NCI-H2171 treated with DMSO at 0.1 percent for 48 hours (cell line): ENCODE measurements around the gene TRIP4.
A peak's percentile ranks its signal among the peaks of the same experiment; 100 is the strongest.
"Not testable (repeated sequence)": the region's sequence is repeated elsewhere in the genome, so short reads cannot be mapped to it uniquely, and the experiment has no call there.

Experiments
- DNase-seq: peaks from one replicate; lab custom pipeline; 2025; lab: John Stamatoyannopoulos, UW

Gene TRIP4

DNA sequence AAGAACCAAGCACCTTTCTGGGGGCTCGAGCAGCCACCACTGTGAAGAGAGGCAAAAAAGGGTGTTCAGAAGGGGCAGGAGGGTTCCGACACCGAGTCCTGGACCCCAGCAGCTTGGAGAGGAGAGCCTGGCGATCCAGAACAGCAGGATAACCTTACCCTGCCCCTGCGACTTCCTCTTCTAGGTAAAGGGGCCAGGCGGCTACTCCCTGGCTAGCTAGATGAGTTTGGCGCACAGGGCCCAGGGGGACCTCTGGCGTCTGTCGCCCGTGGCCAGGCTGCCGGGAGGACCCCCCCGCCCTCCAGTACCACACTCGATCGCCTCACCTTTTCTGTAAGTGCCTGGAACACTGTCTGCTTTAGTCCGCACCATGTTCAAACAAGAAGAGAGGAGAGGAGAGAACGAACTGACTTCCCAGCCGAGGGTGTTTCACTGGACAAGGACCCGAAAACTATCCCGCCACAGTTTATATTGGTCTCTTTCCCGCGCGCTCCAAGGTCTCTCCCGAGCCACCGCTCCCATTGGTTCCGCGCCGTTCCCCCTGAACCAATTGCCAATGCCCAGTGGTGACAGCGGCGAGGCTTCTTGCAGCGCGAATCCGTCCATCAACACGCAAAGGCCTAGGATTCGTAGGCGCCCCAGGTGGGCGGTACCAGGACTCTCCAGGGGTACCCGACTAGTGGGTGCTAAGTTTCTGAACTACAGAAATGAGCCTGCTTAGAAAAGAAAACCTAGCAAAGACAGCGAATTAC lies 6.5 kb upstream of the TRIP4 start, which contains the start of gene PCLAF:
TSS of gene PCLAF (minus strand) at position 442 of the 752 bp plus-strand sequence. CDS start at position 372, 70 bp downstream.
- DNase-seq, result peak; percentile 96

GRCh38 chr15:64383760-64384159 lies 3.9 kb upstream of the TRIP4 start:
- DNase-seq, result no peak

DNA sequence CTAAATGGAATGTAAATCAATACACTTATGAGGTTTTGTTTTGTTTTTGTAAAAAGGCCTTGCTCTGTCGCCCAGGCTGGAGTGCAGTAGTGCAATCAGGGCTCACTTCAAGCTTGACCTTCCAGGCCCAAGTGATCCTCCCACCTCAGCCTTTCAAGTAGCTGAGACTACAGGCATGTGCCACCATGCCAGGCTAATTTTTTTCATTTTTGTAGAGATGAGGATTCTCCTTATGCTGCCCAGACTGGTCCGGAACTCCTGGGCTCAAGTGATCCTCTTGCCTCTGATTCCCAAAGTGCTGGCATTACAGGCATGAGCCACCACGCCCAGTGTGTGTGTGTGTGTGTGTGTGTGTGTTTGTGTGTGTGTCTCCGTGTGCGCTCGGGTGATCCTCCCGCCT lies 1.3 kb upstream of the TRIP4 start:
- DNase-seq, result no peak

DNA sequence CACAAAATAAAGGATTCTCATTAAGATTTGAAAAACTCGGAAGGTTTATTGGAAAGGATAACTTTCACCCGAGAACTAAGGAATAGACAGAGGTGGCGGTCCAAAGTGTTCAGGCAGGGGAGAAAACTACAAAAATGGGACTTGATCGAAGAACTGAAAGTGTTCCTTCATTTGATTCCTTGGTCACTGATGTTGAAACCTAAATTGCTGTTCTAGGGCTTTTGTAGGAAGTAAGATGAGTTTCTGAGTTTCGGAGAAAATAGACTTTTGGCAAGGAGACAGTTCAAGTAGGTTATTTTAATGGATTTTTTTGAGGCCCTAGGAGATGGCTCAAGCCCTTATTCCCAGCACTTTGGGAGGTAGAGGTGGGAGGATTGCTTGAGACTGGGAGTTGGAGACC lies 1.4 kb downstream of the TRIP4 start:
- no peak for DNase-seq

GRCh38 chr15:64392471-64392870 lies 4.8 kb downstream of the TRIP4 start:
- not testable (repeated sequence) for DNase-seq

GRCh38 chr15:64396789-64397188 lies 9.2 kb downstream of the TRIP4 start:
- no peak for DNase-seq

GRCh38 chr15:64398575-64398974 lies 10.9 kb downstream of the TRIP4 start:
- DNase-seq, result no peak

- no peak for DNase-seq
Observed at GRCh38 chr15:64400583-64400982, 12.9 kb downstream of the TRIP4 start.

- DNase-seq, result no peak
Observed at GRCh38 chr15:64412216-64412615, 24.6 kb downstream of the TRIP4 start.

- DNase-seq, result no peak
Observed at GRCh38 chr15:64422697-64423096, 35.1 kb downstream of the TRIP4 start.

GRCh38 chr15:64423970-64424369 lies 36.3 kb downstream of the TRIP4 start:
- no peak for DNase-seq

GRCh38 chr15:64425221-64425620 lies 37.6 kb downstream of the TRIP4 start:
- no peak for DNase-seq

DNA sequence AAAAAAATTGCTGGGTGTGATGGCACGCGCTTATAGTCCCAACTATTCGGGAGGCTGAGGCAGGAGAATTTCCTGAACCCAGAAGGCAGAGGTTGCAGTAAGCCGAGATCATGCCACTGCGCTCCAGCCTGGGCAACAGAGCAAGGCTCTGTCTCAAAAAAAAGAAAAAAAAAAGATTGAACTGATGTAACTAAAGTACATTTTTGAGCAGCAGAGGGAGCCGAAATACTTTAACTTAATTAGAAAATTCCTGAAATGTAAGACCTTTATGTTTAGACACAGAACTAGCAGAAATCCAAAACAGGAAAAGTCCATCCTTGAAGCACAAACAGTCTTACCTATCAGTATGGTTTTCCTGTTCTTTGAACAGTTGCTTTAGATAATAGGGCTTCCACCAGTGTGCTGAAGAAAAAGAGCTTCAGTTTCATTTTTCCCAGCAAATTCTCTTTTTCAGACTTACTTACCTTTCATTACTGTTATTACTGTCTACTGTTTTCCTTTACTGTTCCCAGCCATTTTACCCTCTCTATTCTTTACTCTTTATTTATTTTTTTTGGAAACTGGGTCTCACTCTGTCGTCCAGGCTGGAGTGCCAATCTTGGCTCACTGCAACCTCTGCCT lies 39.3 kb downstream of the TRIP4 start:
- DNase-seq, result peak; percentile 51

- no peak for DNase-seq
Observed at GRCh38 chr15:64429448-64429847, 41.8 kb downstream of the TRIP4 start.

DNA sequence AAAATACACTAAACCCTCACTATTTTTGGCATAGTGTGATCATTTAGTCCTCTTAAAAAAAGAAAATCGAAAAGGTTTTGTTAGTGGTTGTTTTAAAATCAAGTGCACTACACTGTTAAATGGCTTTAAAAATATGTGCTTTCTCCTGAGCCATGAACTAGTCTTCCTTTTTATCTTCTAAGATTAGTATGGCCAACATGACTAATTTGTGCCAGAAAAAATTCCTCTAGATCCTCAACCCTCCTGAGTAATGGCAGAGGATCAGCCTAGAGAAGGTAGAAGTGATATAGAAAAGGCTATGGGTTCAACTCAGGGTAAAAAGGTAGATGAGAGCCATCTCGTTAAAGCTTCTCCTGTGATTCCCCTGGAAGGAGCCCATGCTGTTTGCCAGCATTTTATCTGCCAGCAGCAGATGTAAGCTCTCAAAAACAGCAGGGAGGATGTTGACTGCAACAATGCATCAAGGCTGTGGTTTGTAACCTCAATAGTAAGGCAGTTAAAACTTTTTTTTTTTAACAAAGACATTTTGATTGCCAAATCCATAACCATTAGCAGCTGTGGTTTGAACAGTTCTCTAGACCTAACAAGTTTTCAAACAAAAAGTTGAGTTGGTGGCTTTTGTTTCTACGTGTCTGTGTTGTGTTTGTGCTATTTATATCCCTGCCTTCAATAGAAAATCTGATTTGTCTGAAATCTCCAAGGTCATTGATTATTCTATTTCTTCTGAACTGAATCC lies 42.5 kb downstream of the TRIP4 start:
- peak; percentile 71 for DNase-seq

DNA sequence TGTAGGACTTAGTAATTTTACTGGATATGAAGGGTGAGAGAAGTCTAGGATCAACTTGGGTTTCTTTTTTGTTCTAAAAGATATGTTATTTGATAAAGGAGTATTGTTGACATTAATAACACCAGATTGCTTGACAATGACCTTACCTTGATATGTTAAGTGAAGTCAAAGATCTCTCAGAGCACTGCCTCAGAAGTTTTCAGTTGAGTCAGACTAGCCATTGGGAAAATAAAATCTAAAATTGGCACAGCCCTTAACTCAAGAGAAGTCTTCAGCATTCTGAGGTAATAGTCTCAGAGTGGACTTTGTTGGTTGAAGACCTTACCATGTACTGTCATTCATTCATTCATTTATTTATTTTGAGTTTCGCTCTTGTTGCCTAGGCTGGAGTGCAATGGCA lies 50.3 kb downstream of the TRIP4 start:
- no peak for DNase-seq

- DNase-seq, result no peak
Observed at GRCh38 chr15:64438653-64439447, 51.2 kb downstream of the TRIP4 start.

DNA sequence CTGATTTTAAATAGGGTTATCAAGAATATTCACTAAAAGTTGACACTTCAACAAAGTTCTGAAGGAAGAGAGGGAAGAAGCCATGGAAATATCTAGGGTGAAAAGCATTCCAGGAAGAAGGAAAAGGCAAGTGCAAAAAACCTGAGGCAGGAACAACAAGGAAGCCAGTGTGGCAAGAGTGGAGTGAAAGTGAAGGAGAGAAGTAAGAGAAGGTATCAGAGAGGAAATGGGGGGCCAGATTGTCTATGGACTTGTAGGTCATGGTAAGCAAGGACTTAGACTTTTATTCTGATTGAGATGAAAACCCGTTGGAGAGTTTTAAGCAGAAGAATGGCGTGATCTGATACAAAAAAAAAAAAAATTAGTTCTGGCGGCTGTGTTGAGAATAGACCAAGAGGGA lies 54.2 kb downstream of the TRIP4 start:
- no peak for DNase-seq

GRCh38 chr15:64443016-64443415 lies 55.4 kb downstream of the TRIP4 start:
- DNase-seq, result no peak

- peak; percentile 25 for DNase-seq
Observed at GRCh38 chr15:64443747-64444621, 56.3 kb downstream of the TRIP4 start.

GRCh38 chr15:64444836-64445235 lies 57.2 kb downstream of the TRIP4 start:
- no peak for DNase-seq
